Measurements from ENCODE around the gene MGRN1. TPM values are rescaled to one million over a fixed set of nuclear protein-coding genes. Genes with fewer than 3 reads are reported as not detected.
A peak's percentile ranks its signal among the peaks of the same experiment; 100 is the strongest.

Gene MGRN1
- total RNA-seq, 2 donors from 2014 or later, result 86.9 to 105 TPM

DNA sequence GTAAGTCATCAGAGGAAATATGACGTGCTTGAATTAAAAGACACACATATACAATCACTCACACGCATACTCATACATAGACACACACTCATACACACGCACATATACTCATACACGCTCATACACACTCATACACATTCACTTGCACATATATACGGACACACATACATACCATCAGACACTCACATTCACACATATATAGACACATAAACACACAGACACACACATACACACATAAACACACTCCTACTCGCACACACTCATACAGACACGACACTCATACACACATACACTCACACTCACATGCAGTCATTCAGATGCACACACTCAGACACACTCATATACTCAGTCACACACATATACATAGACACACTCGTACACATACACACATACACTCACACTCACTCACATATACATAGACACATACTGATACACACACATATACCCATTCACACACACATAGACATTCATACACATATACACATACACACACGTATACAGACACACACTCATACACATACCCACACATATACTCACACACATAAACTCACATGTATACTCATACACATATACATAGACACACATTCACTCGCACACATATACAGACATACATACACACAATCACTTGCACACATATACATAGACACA lies 43.8 kb downstream of the MGRN1 start:
- no peak overlapping the region for H3K27ac Mint-ChIP-seq
- H3K36me3 Mint-ChIP-seq, result no peaks in the 10 kb centered on the region
- ATAC-seq, result no peak
- no peaks in the 10 kb centered on the region for H3K9me3 Mint-ChIP-seq
- H3K4me3 Mint-ChIP-seq, result no peak overlapping the region
- peaks cover 15% of the 10 kb centered on the region in 2 donors for H3K4me1 Mint-ChIP-seq (ENCODE audit: low read depth in 2 of 2)
- no peaks in the 10 kb centered on the region for H3K27me3 Mint-ChIP-seq
- no peak for DNase-seq (ENCODE audit: low spot score)

- H3K4me1 Mint-ChIP-seq (ENCODE audit: low read depth in 2 of 2), result peaks cover 19 to 22% of the 10 kb centered on the region in 2 donors
- ATAC-seq, result no peak
- H3K27ac Mint-ChIP-seq, result no peak overlapping the region
- no peak overlapping the region for H3K4me3 Mint-ChIP-seq
- DNase-seq (ENCODE audit: low spot score), result no peak
- no peaks in the 10 kb centered on the region for H3K27me3 Mint-ChIP-seq
- H3K9me3 Mint-ChIP-seq, result no peaks in the 10 kb centered on the region
- no peaks in the 10 kb centered on the region for H3K36me3 Mint-ChIP-seq
Measured at GRCh38 chr16:4673387-4674046, 48.9 kb downstream of the MGRN1 start.

- H3K36me3 Mint-ChIP-seq, result no peaks in the 10 kb centered on the region
- peak overlapping the region; percentile 73 to 86 for H3K27ac Mint-ChIP-seq
- H3K27me3 Mint-ChIP-seq, result no peaks in the 10 kb centered on the region
- no peak for ATAC-seq
- H3K4me1 Mint-ChIP-seq (ENCODE audit: low read depth in 2 of 2), result peaks cover 19 to 22% of the 10 kb centered on the region in 2 donors
- peak overlapping the region; percentile 68 for H3K4me3 Mint-ChIP-seq
- H3K9me3 Mint-ChIP-seq, result no peaks in the 10 kb centered on the region
- no peak for DNase-seq (ENCODE audit: low spot score)
Measured at GRCh38 chr16:4674926-4675530, 50.4 kb downstream of the MGRN1 start.

- Mint-ChIP-seq H3K27ac (peak overlapping the region; percentile 73 to 86), H3K27me3 (no peaks in the 10 kb centered on the region), H3K36me3 (no peaks in the 10 kb centered on the region), H3K4me1 (ENCODE audit: low read depth in 2 of 2) (peaks cover 19 to 22% of the 10 kb centered on the region in 2 donors), H3K9me3 (no peaks in the 10 kb centered on the region), H3K4me3 (peak overlapping the region; percentile 68)
- DNase-seq (ENCODE audit: low spot score) (no peak), ATAC-seq (peak; percentile 79 to 84)
Measured at GRCh38 chr16:4675864-4676786, 51.5 kb downstream of the MGRN1 start.

- Mint-ChIP-seq H3K4me1 (ENCODE audit: low read depth in 2 of 2) (peaks cover 19 to 22% of the 10 kb centered on the region in 2 donors), H3K36me3 (no peaks in the 10 kb centered on the region), H3K27ac (peak overlapping the region; percentile 73 to 86), H3K27me3 (no peaks in the 10 kb centered on the region), H3K9me3 (no peaks in the 10 kb centered on the region), H3K4me3 (peak overlapping the region; percentile 68)
- peak in 1 of 2 donors; percentile 12 for ATAC-seq
- DNase-seq (ENCODE audit: low spot score), result no peak
Measured at GRCh38 chr16:4676831-4677230, 52.2 kb downstream of the MGRN1 start.

- Mint-ChIP-seq H3K36me3 (no peaks in the 10 kb centered on the region), H3K4me1 (ENCODE audit: low read depth in 2 of 2) (peaks cover 19 to 22% of the 10 kb centered on the region in 2 donors), H3K4me3 (no peak overlapping the region), H3K9me3 (no peaks in the 10 kb centered on the region), H3K27me3 (no peaks in the 10 kb centered on the region), H3K27ac (peak overlapping the region; percentile 73 to 86)
- ATAC-seq (no peak), DNase-seq (ENCODE audit: low spot score) (no peak)
Measured at GRCh38 chr16:4677390-4677789, 52.8 kb downstream of the MGRN1 start.

DNA sequence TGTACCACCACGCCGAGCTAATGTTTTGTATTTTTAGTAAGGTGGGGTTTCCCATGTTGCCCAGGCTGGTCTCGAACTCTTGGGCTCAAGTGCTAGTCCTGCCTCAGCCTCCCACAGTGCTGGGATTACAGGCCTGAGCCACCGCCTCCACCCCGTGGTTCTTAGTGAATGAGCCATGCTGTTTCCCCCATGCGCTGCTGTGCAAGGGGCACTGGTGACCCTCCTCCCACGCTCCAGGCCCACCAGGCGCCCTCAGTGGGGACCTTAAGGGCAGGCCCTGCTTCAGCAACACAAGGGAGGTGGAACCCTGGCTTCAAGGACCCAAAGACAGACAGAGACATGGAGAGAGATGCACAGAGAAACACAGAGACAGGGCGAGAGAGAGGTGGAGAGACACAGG lies 53.4 kb downstream of the MGRN1 start:
- no peak for DNase-seq (ENCODE audit: low spot score)
- Mint-ChIP-seq H3K27me3 (no peaks in the 10 kb centered on the region), H3K9me3 (no peaks in the 10 kb centered on the region), H3K27ac (no peak overlapping the region), H3K4me3 (no peak overlapping the region), H3K4me1 (ENCODE audit: low read depth in 2 of 2) (peaks cover 19 to 22% of the 10 kb centered on the region in 2 donors), H3K36me3 (no peaks in the 10 kb centered on the region)
- no peak for ATAC-seq

DNA sequence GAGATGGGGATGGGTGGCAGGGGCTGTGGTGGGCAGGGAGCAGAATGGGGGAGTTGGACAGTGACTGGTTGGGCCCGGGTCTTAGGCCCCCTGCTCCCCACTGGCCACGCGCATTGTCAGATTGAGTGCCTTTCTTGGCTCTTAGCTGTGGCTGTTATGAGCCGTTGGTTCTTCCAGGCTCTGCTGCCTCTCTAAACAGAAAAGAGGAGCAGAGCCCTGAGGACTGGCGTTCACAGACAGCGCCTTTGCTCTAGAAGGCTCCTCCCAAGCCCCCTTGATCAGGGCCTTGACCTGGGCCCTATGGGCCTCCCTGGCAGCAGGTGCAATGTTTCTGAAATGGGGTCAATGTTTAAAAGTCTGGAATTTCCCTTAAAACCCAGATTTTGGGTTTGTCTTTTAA lies 54.0 kb downstream of the MGRN1 start:
- Mint-ChIP-seq H3K4me3 (no peak overlapping the region), H3K4me1 (ENCODE audit: low read depth in 2 of 2) (peaks cover 19 to 22% of the 10 kb centered on the region in 2 donors)
- no peak for ATAC-seq

GRCh38 chr16:4679156-4679849 lies 54.7 kb downstream of the MGRN1 start:
- no peaks in the 10 kb centered on the region for H3K36me3 Mint-ChIP-seq
- ATAC-seq (no peak), DNase-seq (ENCODE audit: low spot score) (no peak)
- no peak overlapping the region for H3K4me3 Mint-ChIP-seq
- no peak overlapping the region for H3K27ac Mint-ChIP-seq
- H3K9me3 Mint-ChIP-seq, result no peaks in the 10 kb centered on the region
- H3K4me1 Mint-ChIP-seq (ENCODE audit: low read depth in 2 of 2), result peaks cover 19 to 22% of the 10 kb centered on the region in 2 donors
- H3K27me3 Mint-ChIP-seq, result no peaks in the 10 kb centered on the region

More for the DNA sequence above, 54.0 kb downstream of the MGRN1 start:
- Mint-ChIP-seq H3K27ac (no peak overlapping the region), H3K27me3 (no peaks in the 10 kb centered on the region), H3K9me3 (no peaks in the 10 kb centered on the region), H3K36me3 (no peaks in the 10 kb centered on the region)
- no peak for DNase-seq (ENCODE audit: low spot score)

DNA sequence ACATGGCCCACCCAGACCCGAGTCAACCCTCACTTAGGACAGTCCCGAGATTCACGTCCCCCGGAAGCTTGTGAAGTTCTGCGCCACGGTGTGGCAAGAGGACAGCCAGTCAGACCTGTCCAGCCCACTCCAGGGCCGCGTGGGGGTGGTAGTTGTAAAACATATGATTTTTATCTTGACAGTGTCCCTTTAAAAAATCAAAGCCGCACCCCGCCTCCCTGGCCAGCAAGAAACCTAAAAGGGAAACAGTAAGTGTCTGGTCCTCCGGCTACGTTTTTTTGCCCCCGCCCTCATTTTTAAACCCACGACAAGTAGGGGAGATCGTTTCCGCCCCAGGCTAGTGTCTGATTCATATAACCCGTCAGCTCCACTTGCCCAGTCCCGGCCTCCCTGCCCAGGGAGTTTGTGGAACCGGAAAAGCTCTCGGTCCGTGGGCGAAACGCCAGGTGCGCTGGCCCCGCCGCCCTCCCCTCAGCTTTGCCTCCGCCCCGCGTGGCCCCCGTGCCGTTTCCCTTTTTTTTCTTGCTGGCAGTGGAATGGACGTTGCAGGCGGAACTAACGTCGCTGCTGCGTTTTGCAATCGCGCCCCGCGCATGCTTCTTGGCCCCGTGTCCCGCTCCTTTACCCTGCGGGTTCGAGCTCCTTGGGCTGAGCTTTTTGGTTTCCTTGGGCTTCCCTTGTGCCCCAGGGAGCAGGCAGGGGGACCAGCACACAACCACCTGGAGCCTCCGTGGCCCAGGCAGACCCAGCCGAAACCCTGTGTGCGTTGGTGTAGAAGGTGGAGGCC lies 55.4 kb downstream of the MGRN1 start:
- Mint-ChIP-seq H3K9me3 (no peaks in the 10 kb centered on the region), H3K27ac (no peak overlapping the region), H3K4me3 (no peak overlapping the region), H3K27me3 (no peaks in the 10 kb centered on the region), H3K4me1 (ENCODE audit: low read depth in 2 of 2) (peaks cover 19 to 22% of the 10 kb centered on the region in 2 donors), H3K36me3 (no peaks in the 10 kb centered on the region)
- no peak for DNase-seq (ENCODE audit: low spot score)
- no peak for ATAC-seq

- H3K4me3 Mint-ChIP-seq, result no peak overlapping the region
- DNase-seq (ENCODE audit: low spot score) (no peak), ATAC-seq (no peak)
- peaks cover 12 to 16% of the 10 kb centered on the region in 2 donors for H3K4me1 Mint-ChIP-seq (ENCODE audit: low read depth in 2 of 2)
- H3K36me3 Mint-ChIP-seq, result no peaks in the 10 kb centered on the region
- H3K9me3 Mint-ChIP-seq, result no peaks in the 10 kb centered on the region
- no peaks in the 10 kb centered on the region for H3K27me3 Mint-ChIP-seq
- peak overlapping the region in 1 of 2 donors; percentile 35 for H3K27ac Mint-ChIP-seq
Measured at GRCh38 chr16:4680673-4681470, 56.2 kb downstream of the MGRN1 start.

Data from natural killer cell treated with Interleukin-12 subunit alpha and Interleukin-12 subunit beta and Interleukin-15 and Interleukin-18, amount 100 ng/mL, for 72 hours (primary cell).